HG02642 (cell line): ENCODE measurements around the gene ANGPT4.

Source experiments
- ATAC-seq: cut with Tn5 transposase; IDR thresholded peaks from one replicate; pipeline ENCODE4 v1.9.1; 2021; ENCODE audit warnings: mild to moderate bottlenecking; ENCODE audit not compliant: unreplicated experiment, poor library complexity

ANGPT4 gene

GRCh38 chr20:848193-848592 lies 67.9 kb downstream of the ANGPT4 start:
- no peak for ATAC-seq

GRCh38 chr20:846894-847278 lies 69.2 kb downstream of the ANGPT4 start:
- ATAC-seq, result no peak

GRCh38 chr20:845941-846893 lies 69.9 kb downstream of the ANGPT4 start:
- ATAC-seq, result no peak

- ATAC-seq, result no peak
Observed at GRCh38 chr20:845226-845868, 70.8 kb downstream of the ANGPT4 start.

GRCh38 chr20:844473-845225 lies 71.5 kb downstream of the ANGPT4 start:
- ATAC-seq, result peak; percentile 97

GRCh38 chr20:843912-844311 lies 72.2 kb downstream of the ANGPT4 start:
- ATAC-seq, result no peak

GRCh38 chr20:842547-842940 lies 73.6 kb downstream of the ANGPT4 start:
- ATAC-seq, result no peak

- no peak for ATAC-seq
Observed at GRCh38 chr20:841568-842546, 74.3 kb downstream of the ANGPT4 start.

- ATAC-seq, result no peak
Observed at GRCh38 chr20:840858-841567, 75.1 kb downstream of the ANGPT4 start.

GRCh38 chr20:840503-840857 lies 75.7 kb downstream of the ANGPT4 start:
- ATAC-seq, result no peak

- no peak for ATAC-seq
Observed at GRCh38 chr20:839626-840025, 76.5 kb downstream of the ANGPT4 start.

- ATAC-seq, result no peak
Observed at GRCh38 chr20:839015-839414, 77.1 kb downstream of the ANGPT4 start.

- no peak for ATAC-seq
Observed at GRCh38 chr20:836190-836589, 79.9 kb downstream of the ANGPT4 start.

GRCh38 chr20:835608-836045 lies 80.5 kb downstream of the ANGPT4 start:
- no peak for ATAC-seq

- peak; percentile 7 for ATAC-seq
Observed at GRCh38 chr20:834151-834746, 81.9 kb downstream of the ANGPT4 start.

GRCh38 chr20:833450-834150 lies 82.5 kb downstream of the ANGPT4 start, which contains the start of gene FAM110A:
Gene FAM110A (plus strand): TSS chr20:833715. CDS start chr20:844805, 11,090 bp downstream.
- ATAC-seq, result peak; percentile 97

GRCh38 chr20:833121-833449 lies 83.0 kb downstream of the ANGPT4 start:
- ATAC-seq, result no peak

GRCh38 chr20:831956-832355 lies 84.2 kb downstream of the ANGPT4 start:
- no peak for ATAC-seq
